Measurements from ENCODE around the gene CD59.

DNA sequence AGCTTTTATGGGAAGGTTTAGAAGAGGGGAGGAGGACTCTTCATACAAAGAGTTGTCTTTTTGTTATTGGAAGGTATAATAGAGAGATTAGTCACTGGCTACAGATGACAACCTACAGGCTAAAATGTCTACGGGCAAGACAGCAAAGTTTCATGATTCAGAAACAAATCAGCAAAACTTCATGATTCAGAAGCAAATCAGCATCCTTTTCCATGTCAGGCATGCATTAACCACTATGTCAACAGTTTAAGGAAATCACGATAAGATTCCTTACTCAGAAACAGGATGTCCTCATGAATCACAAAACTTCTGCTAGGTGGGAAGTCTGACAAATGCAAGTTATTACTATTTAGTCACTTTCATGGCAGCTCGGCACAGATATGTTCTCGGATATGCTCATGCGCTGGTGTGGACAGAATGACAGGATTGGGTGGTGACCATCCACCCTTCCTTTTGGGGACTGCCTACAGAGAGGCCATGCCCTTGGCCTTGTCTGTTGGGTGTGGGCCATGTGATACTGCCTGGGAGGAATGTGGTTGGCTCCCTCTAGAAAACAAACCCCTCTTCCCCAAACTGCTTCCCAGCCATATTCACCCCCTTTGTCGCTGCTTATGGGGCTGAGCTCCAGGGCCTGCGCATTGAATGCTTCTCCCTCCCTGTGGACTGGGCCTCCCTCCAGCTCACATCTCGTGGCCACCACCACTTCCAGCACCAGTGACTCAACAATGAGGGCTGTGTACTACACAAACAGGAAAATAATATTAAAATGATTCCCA, 45.7 kb downstream of the CD59 start:
- TF ChIP-seq, protein P1, sequence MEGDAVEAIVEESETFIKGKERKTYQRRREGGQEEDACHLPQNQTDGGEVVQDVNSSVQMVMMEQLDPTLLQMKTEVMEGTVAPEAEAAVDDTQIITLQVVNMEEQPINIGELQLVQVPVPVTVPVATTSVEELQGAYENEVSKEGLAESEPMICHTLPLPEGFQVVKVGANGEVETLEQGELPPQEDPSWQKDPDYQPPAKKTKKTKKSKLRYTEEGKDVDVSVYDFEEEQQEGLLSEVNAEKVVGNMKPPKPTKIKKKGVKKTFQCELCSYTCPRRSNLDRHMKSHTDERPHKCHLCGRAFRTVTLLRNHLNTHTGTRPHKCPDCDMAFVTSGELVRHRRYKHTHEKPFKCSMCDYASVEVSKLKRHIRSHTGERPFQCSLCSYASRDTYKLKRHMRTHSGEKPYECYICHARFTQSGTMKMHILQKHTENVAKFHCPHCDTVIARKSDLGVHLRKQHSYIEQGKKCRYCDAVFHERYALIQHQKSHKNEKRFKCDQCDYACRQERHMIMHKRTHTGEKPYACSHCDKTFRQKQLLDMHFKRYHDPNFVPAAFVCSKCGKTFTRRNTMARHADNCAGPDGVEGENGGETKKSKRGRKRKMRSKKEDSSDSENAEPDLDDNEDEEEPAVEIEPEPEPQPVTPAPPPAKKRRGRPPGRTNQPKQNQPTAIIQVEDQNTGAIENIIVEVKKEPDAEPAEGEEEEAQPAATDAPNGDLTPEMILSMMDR (IDR thresholded peaks at IDR 0.05) = no peak
- no peak for TF ChIP-seq POLR2A (IDR thresholded peaks at IDR 0.05)
